Esophagus muscularis mucosa (tissue), 4 donors: ENCODE data around the gene NPB. TPM values are rescaled to one million over a fixed set of nuclear protein-coding genes. Genes with fewer than 3 reads are reported as not detected.

Source experiments
- DNase-seq: peaks from one replicate; pipeline ENCODE4 v3.0.0-alpha.2; 2017; ENCODE audit errors: extremely low spot score
- H3K27ac ChIP-seq, 4 donors: fragments of 200-600 bp; sonication (generic); replicated peaks in 1 of 4; 1 replicate in 3 of 4; 2 replicates in 1 of 4; pipeline ENCODE4 v1.5.1; 2016 to 2019; ENCODE audit warnings: mild to moderate bottlenecking in 1 of 4
- H3K27me3 ChIP-seq, 4 donors: fragments of 200-600 bp; sonication (generic); one replicate each; pipeline versions ENCODE4 v1.5.1 to v1.6.0; 2016 to 2019
- H3K36me3 ChIP-seq, 4 donors: fragments of 200-600 bp; sonication (generic); one replicate each; pipeline ENCODE4 v1.5.1; 2016 to 2019
- H3K4me1 ChIP-seq, 4 donors: fragments of 200-600 bp; sonication (generic); one replicate each; pipeline ENCODE4 v1.5.1; 2016 to 2019
- H3K4me3 ChIP-seq, 4 donors: fragments of 200-600 bp; sonication (generic); 1 replicate in 2 of 4; 2 replicates in 2 of 4; pipeline ENCODE4 v1.5.1; 2016 to 2019; ENCODE audit warnings: mild to moderate bottlenecking in 4 of 4, moderate library complexity in 1 of 4
- H3K9me3 ChIP-seq, 4 donors: fragments of 200-600 bp; sonication (generic); 1 replicate in 3 of 4; 2 replicates in 1 of 4; pipeline ENCODE4 v1.5.1; 2016 to 2019
- EP300 ChIP-seq: sonication (generic); formaldehyde crosslinking; IDR thresholded peaks from one replicate; pipeline ENCODE4 v1.6.1; 2017; ENCODE audit warnings: antibody characterized with exemption
- POLR2A ChIP-seq: fragments of 450-650 bp; IDR thresholded peaks from one replicate; pipeline ENCODE4 v1.6.1; 2017; ENCODE audit warnings: antibody characterized with exemption, moderate library complexity, mild to moderate bottlenecking, low read depth
- POLR2AphosphoS5 ChIP-seq, 2 donors: sonication (generic); formaldehyde crosslinking; IDR thresholded peaks; one replicate each; pipeline ENCODE4 v1.6.1; 2017; ENCODE audit warnings: antibody characterized with exemption in 2 of 2
- WGBS: methylation state at CpG from one replicate; pipeline ENCODE4 v1.1.5; 2018; 5-methylcytosine and 5-hydroxymethylcytosine counted together
- intact Hi-C: fragments of 100-400 bp; cut with DNase I; formaldehyde crosslinking; loops from one replicate; pipeline ENCODE4 v1.15.1; 2023
- total RNA-seq, 4 donors: library from RNA; depleted of rRNA; stranded (reverse); fragments of >200 nt; gene quantifications; one replicate each; pipeline versions ENCODE4 v1.1.0 to v1.2.1, GENCODE V29; 2016
- TF ChIP-seq, protein P1 (sequence below), 3 experiments: fragments of 200-600 bp in 2 of 3; fragments of 450-650 bp in 1 of 3; sonication (generic) in 2 of 3; IDR thresholded peaks; one replicate each; pipeline ENCODE4 v1.5.1; 2017 to 2019; ENCODE audit warnings: antibody characterized with exemption in 3 of 3, mild to moderate bottlenecking in 2 of 3, moderate library complexity in 1 of 3

The NPB gene
- total RNA-seq, 4 donors from 2014 or later, result 0.78 to 1.8 TPM; not detected in 2

DNA sequence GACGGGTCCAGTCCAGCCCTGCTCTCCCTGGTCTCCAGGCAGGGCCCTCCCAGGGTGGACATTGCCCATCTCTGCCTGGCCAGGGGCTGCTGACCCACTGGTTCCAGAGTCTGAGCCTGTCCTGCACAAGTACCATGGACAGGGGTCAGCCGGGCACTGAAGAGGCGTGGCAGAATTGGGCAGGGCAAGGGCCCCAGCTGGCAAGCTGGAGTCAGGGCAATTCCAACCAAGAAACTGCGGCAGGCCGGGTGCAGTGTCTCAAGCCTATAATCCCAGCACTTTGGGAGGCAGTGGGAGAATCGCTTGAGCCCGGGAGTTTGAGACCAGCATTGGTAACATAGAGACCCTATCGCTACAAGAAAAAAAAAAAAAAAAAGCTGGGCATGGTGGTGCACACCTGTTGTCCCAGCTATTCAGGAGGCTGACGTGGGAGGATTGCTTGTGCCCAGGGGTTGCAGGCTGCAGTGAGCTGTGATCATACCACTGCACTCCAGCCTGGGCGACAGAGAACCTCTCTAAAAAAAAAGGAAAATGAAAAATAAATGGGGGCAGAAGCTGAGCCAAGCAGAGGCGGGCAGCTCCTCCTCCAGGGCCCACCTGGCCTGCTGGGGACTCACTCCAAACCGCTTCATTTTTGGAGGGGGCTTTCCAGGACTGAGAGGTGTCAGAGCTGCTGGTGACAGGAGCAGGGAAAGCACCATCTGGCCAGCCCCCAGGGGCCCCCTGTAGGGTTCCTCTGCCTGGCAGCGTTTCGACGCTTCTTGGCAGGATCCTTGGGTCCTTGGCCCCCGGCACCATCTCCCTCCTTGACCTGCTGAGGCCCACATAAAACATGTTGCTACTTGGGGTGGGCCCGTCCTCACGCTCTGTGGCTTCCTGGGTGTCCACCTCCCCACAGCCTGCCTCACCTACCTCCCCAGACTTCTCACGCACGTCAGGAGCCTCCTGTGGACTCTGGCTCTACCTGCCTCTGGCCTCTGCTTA lies 28.4 kb downstream of the NPB start:
- Histone ChIP-seq H3K36me3 (no peaks in the 10 kb centered on the region), H3K4me1 (peaks cover 19 to 29% (median 26%) of the 10 kb centered on the region in 4 donors), H3K9me3 (no peaks in the 10 kb centered on the region), H3K4me3 (no peak overlapping the region), H3K27me3 (peaks cover 0 to 19% (median 1%) of the 10 kb centered on the region in 4 donors), H3K27ac (no peak overlapping the region)
- intact Hi-C loops, result no loop called here
- WGBS, result 77% methylated on average over 12 of the region's 20 CpGs
- no peak for DNase-seq
- TF ChIP-seq EP300 (no peak), POLR2A (no peak), POLR2AphosphoS5 (IDR thresholded peaks at IDR 0.05) (no peak)
- TF ChIP-seq, protein P1, sequence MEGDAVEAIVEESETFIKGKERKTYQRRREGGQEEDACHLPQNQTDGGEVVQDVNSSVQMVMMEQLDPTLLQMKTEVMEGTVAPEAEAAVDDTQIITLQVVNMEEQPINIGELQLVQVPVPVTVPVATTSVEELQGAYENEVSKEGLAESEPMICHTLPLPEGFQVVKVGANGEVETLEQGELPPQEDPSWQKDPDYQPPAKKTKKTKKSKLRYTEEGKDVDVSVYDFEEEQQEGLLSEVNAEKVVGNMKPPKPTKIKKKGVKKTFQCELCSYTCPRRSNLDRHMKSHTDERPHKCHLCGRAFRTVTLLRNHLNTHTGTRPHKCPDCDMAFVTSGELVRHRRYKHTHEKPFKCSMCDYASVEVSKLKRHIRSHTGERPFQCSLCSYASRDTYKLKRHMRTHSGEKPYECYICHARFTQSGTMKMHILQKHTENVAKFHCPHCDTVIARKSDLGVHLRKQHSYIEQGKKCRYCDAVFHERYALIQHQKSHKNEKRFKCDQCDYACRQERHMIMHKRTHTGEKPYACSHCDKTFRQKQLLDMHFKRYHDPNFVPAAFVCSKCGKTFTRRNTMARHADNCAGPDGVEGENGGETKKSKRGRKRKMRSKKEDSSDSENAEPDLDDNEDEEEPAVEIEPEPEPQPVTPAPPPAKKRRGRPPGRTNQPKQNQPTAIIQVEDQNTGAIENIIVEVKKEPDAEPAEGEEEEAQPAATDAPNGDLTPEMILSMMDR (IDR thresholded peaks at IDR 0.05), result no peak

DNA sequence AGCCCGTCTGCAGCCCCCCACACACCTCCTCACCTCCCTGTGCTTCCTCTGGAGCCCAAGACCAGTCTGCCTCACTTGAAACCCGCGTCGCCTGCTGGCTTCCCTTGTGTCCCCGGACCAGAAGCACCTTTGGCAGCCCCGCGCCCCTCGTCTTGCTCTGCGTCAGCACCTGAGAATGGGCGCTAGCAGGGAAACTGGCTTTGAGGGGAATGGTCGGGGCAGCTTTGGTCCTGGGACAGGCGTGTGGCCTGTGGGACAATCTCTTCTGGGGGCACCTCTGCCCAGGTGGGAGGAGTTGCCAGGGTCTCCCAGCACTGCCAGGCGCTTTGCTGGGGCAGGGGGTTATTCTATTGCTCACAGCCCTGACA lies 29.1 kb downstream of the NPB start:
- Histone ChIP-seq H3K4me3 (no peak overlapping the region), H3K27me3 (peaks cover 0 to 19% (median 1%) of the 10 kb centered on the region in 4 donors), H3K9me3 (no peaks in the 10 kb centered on the region), H3K36me3 (no peaks in the 10 kb centered on the region), H3K27ac (no peak overlapping the region), H3K4me1 (peaks cover 12 to 21% (median 18%) of the 10 kb centered on the region in 4 donors)
- DNase-seq, result no peak
- no peak for TF ChIP-seq POLR2AphosphoS5 (IDR thresholded peaks at IDR 0.05)
- no peak for TF ChIP-seq EP300
- TF ChIP-seq, protein P1 (IDR thresholded peaks at IDR 0.05), result no peak
- TF ChIP-seq POLR2A, result no peak
- intact Hi-C loops, result no loop called here
- 84% methylated on average over 13 of the region's 13 CpGs for WGBS

DNA sequence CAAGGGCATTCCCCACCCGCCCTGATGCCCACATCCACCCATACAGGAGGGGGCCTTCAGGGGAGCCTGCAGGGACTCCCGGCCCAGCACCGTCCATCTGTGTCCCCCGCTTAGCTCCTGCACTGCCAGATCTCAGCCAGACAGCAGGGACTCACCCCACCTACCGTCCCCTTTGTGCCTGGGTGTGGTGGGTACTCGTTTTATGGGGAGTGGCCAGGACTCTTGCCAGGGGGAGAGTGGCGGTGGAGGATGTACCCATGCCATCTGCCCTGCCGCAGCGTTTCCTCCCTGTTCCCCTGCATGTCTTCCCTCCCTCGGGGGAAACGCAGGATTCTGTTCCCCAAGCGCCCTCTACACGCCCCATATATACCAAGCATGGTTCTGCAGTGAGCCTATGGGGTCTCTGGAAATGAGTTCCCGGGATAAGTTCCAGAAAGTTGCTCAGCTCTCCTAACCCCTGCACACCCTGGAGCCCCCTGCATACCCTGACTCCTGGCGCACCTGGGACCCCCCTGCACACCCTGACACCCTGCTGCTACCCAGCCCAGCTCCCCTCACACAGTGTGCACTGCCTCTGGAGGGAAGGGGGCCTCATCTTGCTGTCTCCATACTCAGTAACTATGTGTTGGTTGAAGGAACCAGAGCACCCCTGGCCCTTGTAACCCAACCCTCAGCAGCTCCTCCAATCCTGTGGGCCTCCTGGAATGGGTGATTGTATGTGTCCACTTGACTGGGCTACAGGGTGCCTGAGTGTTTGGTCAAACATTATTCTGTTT lies 29.7 kb downstream of the NPB start:
- 48% methylated on average over 10 of the region's 15 CpGs for WGBS

DNA sequence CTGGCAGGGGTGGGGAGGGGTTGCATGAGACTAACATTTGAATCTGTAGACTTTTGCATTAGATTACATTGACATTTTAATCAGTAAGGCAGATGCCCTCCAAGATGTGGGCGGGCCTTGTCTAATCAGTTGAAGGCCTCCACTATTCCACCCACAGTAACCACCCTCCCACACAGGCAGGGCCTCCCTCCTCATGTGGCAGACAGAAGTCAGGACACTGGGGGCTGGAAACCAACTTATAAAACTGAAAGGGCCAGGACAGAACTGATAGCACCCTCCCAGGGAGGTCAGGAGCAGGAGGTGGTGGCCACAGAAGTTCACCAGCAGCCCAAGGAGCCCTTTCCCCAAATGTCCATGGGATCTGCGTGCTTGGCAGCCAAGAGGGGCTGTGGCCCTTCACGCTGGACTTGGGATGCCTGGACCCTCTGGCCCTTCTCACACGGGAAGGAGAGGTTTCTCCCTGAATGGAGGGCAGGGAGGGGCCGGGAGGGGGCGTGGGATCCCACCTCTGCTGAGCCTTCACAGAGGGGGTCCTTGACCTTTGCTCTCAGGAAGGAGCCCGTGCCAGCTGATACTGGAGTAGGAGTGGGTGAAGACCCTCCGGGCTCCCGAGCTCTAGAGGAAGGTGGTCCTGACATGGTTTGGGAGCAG lies 30.4 kb downstream of the NPB start:
- DNase-seq, result no peak
- no peaks in the 10 kb centered on the region for H3K9me3 ChIP-seq
- TF ChIP-seq POLR2A, result no peak
- TF ChIP-seq, protein P1 (IDR thresholded peaks at IDR 0.05), result no peak
- no peak for TF ChIP-seq EP300
- TF ChIP-seq POLR2AphosphoS5 (IDR thresholded peaks at IDR 0.05), result no peak
- H3K27ac ChIP-seq, result no peak overlapping the region
- no peaks in the 10 kb centered on the region for H3K36me3 ChIP-seq
- intact Hi-C loops, result no loop called here
- H3K4me1 ChIP-seq, result peaks cover 19 to 28% (median 26%) of the 10 kb centered on the region in 4 donors
- H3K27me3 ChIP-seq, result peaks cover 0 to 19% (median 1%) of the 10 kb centered on the region in 4 donors
- H3K4me3 ChIP-seq, result no peak overlapping the region
- WGBS, result 92% methylated on average over 9 of the region's 9 CpGs

More for the DNA sequence above, 29.7 kb downstream of the NPB start:
- Histone ChIP-seq H3K4me1 (peaks cover 16 to 21% (median 21%) of the 10 kb centered on the region in 4 donors), H3K27ac (no peak overlapping the region), H3K36me3 (no peaks in the 10 kb centered on the region), H3K4me3 (no peak overlapping the region), H3K9me3 (no peaks in the 10 kb centered on the region), H3K27me3 (peaks cover 0 to 19% (median 1%) of the 10 kb centered on the region in 4 donors)
- intact Hi-C loops, result no loop called here
- TF ChIP-seq POLR2AphosphoS5 (IDR thresholded peaks at IDR 0.05) (no peak), POLR2A (no peak), EP300 (no peak)
- TF ChIP-seq, protein P1 (IDR thresholded peaks at IDR 0.05), result no peak
- DNase-seq, result no peak
